ENCODE measurements around the gene CD34. TPM values are rescaled to one million over a fixed set of nuclear protein-coding genes. Genes with fewer than 3 reads are reported as not detected.

The CD34 gene
- total RNA-seq, 2 donors from 2014 or later, result 67.8 to 77.3 TPM

GRCh38 chr1:207876131-207876530 is 34.8 kb downstream of the CD34 start:
- H3K27ac ChIP-seq, result no peak overlapping the region
- H3K9me3 ChIP-seq, result no peaks in the 10 kb centered on the region
- peaks cover 0 to 17% of the 10 kb centered on the region in 2 donors for H3K4me1 ChIP-seq (ENCODE audit: control insufficient read depth in 1 of 2, low read depth in 2 of 2)
- TF ChIP-seq CTCF (IDR thresholded peaks at IDR 0.05), result no peak
- no peak overlapping the region for H3K4me3 ChIP-seq
- ATAC-seq (ENCODE audit: insufficient number of reproducible peaks, low FRiP score, low read depth), result no peak
- DNase-seq (ENCODE audit: low spot score), result no peak
- H3K27me3 ChIP-seq (replicated peaks; ENCODE audit: insufficient read depth), result no peaks in the 10 kb centered on the region
- no peaks in the 10 kb centered on the region for H3K36me3 ChIP-seq

- Histone ChIP-seq H3K4me1 (ENCODE audit: control insufficient read depth in 1 of 2, low read depth in 2 of 2) (peaks cover 0 to 20% of the 10 kb centered on the region in 2 donors), H3K9me3 (no peaks in the 10 kb centered on the region), H3K4me3 (no peak overlapping the region), H3K27me3 (replicated peaks; ENCODE audit: insufficient read depth) (no peaks in the 10 kb centered on the region), H3K36me3 (no peaks in the 10 kb centered on the region), H3K27ac (no peak overlapping the region)
- TF ChIP-seq CTCF (IDR thresholded peaks at IDR 0.05), result no peak
- no peak for DNase-seq (ENCODE audit: low spot score)
- no peak for ATAC-seq (ENCODE audit: insufficient number of reproducible peaks, low FRiP score, low read depth)
Observed at GRCh38 chr1:207875532-207875931, 35.4 kb downstream of the CD34 start.

GRCh38 chr1:207873055-207873890 is 37.7 kb downstream of the CD34 start:
- ATAC-seq (ENCODE audit: insufficient number of reproducible peaks, low FRiP score, low read depth) (no peak), DNase-seq (ENCODE audit: low spot score) (no peak)
- TF ChIP-seq CTCF (IDR thresholded peaks at IDR 0.05), result no peak
- Histone ChIP-seq H3K27me3 (replicated peaks; ENCODE audit: insufficient read depth) (no peaks in the 10 kb centered on the region), H3K4me3 (no peak overlapping the region), H3K27ac (no peak overlapping the region), H3K36me3 (no peaks in the 10 kb centered on the region), H3K4me1 (ENCODE audit: control insufficient read depth in 1 of 2, low read depth in 2 of 2) (peaks cover 0 to 33% of the 10 kb centered on the region in 2 donors), H3K9me3 (no peaks in the 10 kb centered on the region)

GRCh38 chr1:207872621-207873020 is 38.3 kb downstream of the CD34 start:
- TF ChIP-seq CTCF (IDR thresholded peaks at IDR 0.05), result no peak
- no peak overlapping the region for H3K27ac ChIP-seq
- H3K9me3 ChIP-seq, result no peaks in the 10 kb centered on the region
- H3K4me1 ChIP-seq (ENCODE audit: control insufficient read depth in 1 of 2, low read depth in 2 of 2), result peaks cover 0 to 36% of the 10 kb centered on the region in 2 donors
- no peaks in the 10 kb centered on the region for H3K36me3 ChIP-seq
- no peak for DNase-seq (ENCODE audit: low spot score)
- no peaks in the 10 kb centered on the region for H3K27me3 ChIP-seq (replicated peaks; ENCODE audit: insufficient read depth)
- ATAC-seq (ENCODE audit: insufficient number of reproducible peaks, low FRiP score, low read depth), result no peak
- H3K4me3 ChIP-seq, result no peak overlapping the region

- Histone ChIP-seq H3K36me3 (no peaks in the 10 kb centered on the region), H3K4me1 (ENCODE audit: control insufficient read depth in 1 of 2, low read depth in 2 of 2) (peaks cover 12 to 50% of the 10 kb centered on the region in 2 donors)
- ATAC-seq (ENCODE audit: insufficient number of reproducible peaks, low FRiP score, low read depth), result no peak
Observed at GRCh38 chr1:207871117-207871649, 39.7 kb downstream of the CD34 start.

More at GRCh38 chr1:207871117-207871649, 39.7 kb downstream of the CD34 start:
- H3K27me3 ChIP-seq (replicated peaks; ENCODE audit: insufficient read depth), result no peaks in the 10 kb centered on the region
- no peak for TF ChIP-seq CTCF (IDR thresholded peaks at IDR 0.05)
- DNase-seq (ENCODE audit: low spot score), result no peak
- peak overlapping the region in 1 of 2 donors; percentile 14 for H3K27ac ChIP-seq
- H3K9me3 ChIP-seq, result no peaks in the 10 kb centered on the region
- H3K4me3 ChIP-seq, result no peak overlapping the region

Data from thoracic aorta (tissue), 2 donors.